ENCODE measurements around the gene MACROD1.

- no peak for TF ChIP-seq CTCF (IDR thresholded peaks at IDR 0.05)
- TF ChIP-seq POLR2AphosphoS5 (IDR thresholded peaks at IDR 0.05), result no peak
Measured at GRCh38 chr11:64065141-64065465, 100.8 kb downstream of the MACROD1 start.

All from prostate gland (tissue), 2 donors.